Activated naive CD8-positive, alpha-beta T cell treated with anti-CD3 and anti-CD28 coated beads, Interleukin-2, amount 50 U/mL, for 16 hours (primary cell): ENCODE measurements around the gene DAPP1.
"Not testable (repeated sequence)": the region's sequence is repeated elsewhere in the genome, so short reads cannot be mapped to it uniquely, and the experiment has no call there.

ENCODE experiments used
- DNase-seq: peaks from one replicate; pipeline ENCODE4 v3.0.0-alpha.2; 2020; ENCODE audit warnings: low read depth, low spot score

Gene DAPP1

GRCh38 chr4:99824070-99824599 is 7.5 kb downstream of the DAPP1 start:
- DNase-seq, result no peak

GRCh38 chr4:99825272-99825671 is 8.6 kb downstream of the DAPP1 start:
- DNase-seq, result no peak

- DNase-seq, result no peak
Observed at GRCh38 chr4:99826016-99826415, 9.4 kb downstream of the DAPP1 start.

DNA sequence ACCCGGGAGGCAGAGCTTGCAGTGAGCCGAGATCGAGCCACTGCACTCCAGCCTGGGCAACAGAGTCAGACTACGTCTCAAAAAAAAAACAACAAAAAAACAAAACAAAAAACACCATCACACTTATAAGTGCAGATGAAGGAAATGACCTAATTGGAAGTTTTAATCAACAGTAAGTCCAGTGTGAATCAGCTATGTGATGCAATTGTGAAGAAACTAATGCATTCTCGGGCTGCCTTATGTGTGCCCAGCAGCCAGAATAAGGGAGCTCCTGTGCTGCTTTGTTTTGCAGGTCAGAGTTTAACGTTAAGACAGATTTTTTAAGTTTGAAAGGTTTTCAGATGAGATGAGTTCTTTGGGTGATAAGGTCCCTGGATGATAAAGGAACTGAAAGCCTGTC is 10.8 kb downstream of the DAPP1 start:
- no peak for DNase-seq

DNA sequence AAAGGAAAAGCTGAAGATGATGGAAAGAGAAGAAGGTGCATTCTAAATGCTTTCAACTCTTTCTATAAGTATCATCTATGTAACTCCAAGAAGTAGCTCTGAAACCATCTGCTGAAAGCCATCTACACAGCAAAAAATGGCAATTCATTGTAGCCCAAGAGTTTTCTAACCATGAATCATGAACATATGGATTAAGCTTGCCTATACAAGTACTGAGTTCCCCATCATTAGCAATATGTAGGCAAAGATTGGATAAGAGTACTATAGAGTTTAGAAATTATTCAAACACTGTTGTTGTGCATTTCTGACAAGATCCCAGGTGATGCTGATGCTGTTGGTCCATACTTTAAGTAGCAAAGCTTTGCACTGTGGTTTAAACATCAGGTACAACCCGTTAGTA is 11.2 kb downstream of the DAPP1 start:
- no peak for DNase-seq

DNA sequence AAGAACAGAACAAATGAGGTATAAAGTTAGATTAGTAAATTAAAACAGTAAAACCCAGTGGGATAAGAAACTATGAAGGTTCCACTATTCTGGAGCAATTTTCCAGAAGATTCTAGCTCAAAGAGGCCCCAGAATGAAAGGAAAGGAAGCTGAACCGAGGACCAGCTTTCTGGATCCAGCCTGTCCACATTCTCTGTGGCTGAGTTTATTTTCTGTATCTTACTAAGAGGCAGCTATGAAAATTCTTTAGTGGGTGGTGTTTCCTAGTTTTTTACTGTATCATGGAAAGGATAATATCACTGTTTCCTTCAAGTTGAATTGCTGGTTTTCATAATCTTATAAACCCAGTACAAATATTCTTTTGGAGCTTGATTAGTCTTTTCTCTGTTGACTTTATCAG is 11.8 kb downstream of the DAPP1 start:
- no peak for DNase-seq

DNA sequence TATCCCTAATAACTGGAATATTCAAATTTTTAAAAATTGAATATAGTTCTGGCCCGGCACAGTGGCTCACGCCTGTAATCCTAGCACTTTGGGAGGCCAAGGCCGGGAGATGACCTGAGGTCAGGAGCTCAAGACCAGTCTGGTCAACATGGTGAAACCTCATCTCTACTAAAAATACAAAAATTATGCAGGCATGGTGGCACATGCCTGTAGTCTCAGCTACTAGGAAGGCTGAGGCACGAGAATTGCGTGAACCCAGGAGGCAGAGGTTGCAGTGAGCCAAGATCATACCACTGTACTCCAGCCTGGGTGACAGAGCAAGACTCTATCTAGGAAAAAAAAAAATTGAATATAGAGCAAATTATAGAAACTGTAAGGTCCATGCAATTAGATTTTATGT is 13.4 kb downstream of the DAPP1 start:
- DNase-seq, result not testable (repeated sequence)

DNA sequence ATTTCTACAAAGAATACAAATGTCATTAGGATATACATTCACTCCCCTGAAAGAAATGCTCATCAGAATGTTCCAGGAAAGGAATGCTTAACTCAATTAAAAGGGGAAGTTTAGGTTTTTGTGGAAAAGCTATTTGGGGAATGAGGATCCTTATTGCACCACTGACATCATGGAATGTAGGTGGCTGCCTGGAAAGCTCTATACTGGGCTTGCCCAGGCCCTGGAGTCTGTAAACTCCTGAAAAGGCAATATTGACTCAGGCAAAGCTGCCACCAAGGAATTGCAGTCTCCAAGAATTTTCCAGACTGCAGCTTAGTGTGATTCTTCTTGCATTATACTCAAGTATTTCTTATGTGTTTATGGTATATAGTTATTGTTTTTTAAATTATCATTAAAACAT is 15.7 kb downstream of the DAPP1 start:
- DNase-seq, result no peak

- DNase-seq, result no peak
Observed at GRCh38 chr4:99832758-99833157, 16.1 kb downstream of the DAPP1 start.

DNA sequence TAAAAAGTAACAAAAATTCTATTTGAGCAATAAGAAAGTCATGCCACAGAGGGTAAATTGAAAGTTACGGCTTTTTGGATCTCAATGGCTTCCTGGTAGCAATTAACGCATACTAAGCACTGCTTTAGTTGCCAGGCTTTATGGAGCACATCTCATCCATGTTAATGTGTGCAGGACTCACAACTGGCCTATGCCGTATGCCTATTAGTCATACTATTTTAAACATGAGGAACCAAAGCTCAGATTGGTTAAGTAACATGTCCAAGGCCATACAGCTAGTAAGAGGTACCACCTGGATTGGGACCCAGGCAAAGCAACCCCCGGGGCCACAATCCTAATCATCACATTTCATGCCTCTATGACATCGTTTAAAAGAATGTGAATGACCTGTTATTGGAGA is 17.1 kb downstream of the DAPP1 start:
- no peak for DNase-seq

DNA sequence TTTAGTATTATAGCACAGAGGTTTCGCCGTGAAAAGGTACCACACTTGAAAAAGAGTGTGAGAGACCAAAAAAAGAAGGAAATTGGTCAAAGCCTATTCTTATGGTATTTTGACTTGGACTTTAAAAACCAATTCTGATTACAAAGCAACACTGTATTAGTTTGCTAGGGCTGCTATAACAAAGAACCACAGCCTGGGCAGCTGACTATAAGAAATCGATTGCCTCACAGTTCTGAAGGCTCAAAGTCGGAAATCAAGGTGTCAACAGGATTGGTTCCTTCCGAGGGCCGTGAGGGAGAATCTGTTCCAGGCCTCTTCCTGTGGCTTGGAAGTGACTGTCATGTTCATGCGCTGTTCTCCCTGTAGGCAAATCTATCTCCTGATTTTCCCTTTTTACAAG is 17.9 kb downstream of the DAPP1 start:
- no peak for DNase-seq

- no peak for DNase-seq
Observed at GRCh38 chr4:99835942-99836341, 19.3 kb downstream of the DAPP1 start.

DNA sequence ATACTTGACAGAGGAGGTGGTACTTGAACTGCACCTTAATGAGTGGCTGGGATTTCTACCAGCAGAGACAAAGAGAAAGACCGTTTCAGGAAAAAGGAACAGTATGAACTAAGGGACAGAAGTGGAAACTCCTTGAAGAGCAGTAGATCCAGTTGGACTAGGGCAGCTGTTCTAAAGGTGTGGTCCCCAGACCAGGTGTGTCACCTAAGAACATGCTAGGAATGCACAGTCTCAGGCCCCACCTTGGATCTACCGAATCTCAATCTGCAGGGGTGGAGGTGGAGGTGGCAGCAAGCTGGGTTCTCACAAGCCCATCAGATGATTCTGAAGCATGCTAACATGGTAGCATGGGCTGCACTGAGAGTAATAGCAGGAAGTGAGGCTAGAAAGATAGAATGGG is 22.3 kb downstream of the DAPP1 start:
- no peak for DNase-seq

DNA sequence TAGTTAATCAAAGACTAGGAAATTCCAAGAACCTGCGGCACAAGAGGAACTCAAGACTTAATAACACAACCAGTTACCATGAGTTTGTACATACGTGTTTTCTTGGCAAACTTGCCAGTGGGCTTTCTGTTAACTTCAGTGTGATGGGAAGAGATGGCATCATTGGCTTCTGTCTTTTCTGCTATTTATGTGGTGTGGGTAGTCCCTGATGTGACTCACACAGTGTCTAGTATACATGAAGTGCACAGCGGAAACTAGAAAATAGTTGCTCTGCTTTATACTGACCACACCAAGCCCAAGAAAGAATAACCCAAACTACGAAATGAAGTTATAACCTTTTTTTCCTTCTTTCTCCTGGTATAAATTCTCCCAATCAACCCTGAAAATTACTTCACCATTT is 24.5 kb downstream of the DAPP1 start:
- no peak for DNase-seq

GRCh38 chr4:99843413-99843812 is 26.8 kb downstream of the DAPP1 start:
- no peak for DNase-seq

- DNase-seq, result no peak
Observed at GRCh38 chr4:99844048-99844447, 27.4 kb downstream of the DAPP1 start.

GRCh38 chr4:99845179-99845578 is 28.6 kb downstream of the DAPP1 start:
- no peak for DNase-seq

DNA sequence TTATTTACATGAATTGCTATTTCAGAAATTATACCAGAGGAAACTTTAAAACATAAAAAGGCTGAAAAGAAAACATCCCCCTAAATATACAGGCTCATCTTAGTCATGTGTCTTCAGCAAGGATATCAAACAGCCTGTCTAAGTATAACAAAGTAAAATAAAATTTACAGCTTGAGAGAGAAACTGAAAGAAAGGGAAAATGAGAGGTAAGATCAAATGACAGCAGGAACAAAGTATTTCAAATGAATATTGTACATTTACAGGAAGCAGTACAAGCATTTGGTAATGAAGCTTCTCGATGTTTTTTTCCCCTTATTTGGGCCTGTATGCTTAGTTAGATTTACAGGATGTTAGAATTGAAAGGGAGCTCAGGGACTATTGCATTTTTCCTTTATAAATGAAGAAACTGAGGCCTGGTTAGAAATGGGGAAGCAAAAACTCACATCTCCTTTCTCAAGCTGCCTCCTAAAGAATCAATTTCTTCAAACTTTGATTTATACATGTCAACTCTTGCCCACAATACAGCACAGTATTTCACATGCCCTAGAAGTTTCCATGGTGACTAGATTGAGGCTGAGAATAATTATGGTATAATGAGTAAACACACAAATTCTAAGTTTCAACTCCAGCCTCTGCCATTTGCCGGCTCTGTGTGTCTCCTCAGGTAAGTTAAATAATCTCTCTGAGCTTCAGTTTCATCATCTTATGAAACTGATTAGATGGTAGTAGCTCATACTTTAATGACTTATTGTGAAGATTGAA is 29.3 kb downstream of the DAPP1 start:
- no peak for DNase-seq

DNA sequence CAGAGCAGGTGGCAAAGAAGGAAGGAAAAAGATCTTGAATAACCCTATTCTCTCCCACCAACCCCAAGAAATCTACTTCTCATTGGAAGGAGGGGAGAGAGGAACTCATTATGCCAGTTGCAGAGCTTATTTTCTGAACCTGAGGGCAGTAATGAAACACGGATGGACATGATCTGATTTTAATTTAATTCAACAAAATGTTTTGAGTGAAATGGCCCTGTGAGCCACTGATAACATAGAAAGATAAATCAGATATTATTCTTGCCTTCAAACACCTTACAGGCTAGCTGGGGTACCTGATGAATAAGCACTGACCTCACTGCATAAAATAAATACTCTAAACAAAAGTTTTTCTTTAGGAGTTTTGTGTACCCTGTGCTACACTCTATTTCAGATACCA is 30.3 kb downstream of the DAPP1 start:
- no peak for DNase-seq

GRCh38 chr4:99847362-99847976 is 30.8 kb downstream of the DAPP1 start:
- no peak for DNase-seq

- DNase-seq, result no peak
Observed at GRCh38 chr4:99848591-99849001, 32.0 kb downstream of the DAPP1 start.

GRCh38 chr4:99852199-99852749 is 35.6 kb downstream of the DAPP1 start:
- DNase-seq, result no peak

DNA sequence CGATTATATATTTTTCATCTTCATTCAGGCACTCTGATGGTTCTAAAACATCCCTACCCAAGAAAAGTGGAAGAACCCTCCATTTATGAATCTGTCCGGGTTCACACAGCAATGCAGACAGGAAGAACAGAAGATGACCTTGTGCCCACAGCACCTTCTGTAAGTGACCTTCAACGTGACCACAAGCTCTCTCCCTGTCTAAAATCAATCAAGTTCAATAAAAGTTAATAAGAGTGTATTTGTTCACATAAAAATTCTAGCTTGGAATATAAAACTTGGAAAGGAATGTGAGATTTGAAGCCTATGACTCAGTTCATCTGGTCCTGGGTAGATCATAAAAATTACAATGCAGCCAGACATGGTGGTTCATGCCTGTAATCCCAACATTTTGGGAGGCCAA is 36.6 kb downstream of the DAPP1 start:
- DNase-seq, result no peak
